ENCODE data around the gene COL15A1. TPM values are rescaled to one million over a fixed set of nuclear protein-coding genes. Genes with fewer than 3 reads are reported as not detected.
A peak's percentile ranks its signal among the peaks of the same experiment; 100 is the strongest.
"Not testable (repeated sequence)": the region's sequence is repeated elsewhere in the genome, so short reads cannot be mapped to it uniquely, and the experiment has no call there.

COL15A1 gene
- total RNA-seq, 1 experiment from 2014 or later, result 4.2 TPM

GRCh38 chr9:99079542-99079941, 135.8 kb downstream of the COL15A1 start:
- DNase-seq (ENCODE audit: low read depth), result no peak

- DNase-seq (ENCODE audit: low read depth), result no peak
These were observed 139.3 kb downstream of the COL15A1 start for GRCh38 chr9:99083051-99083450.

GRCh38 chr9:99085949-99086948, 142.5 kb downstream of the COL15A1 start:
- peak; percentile 87 for DNase-seq (ENCODE audit: low read depth)

- DNase-seq (ENCODE audit: low read depth), result no peak
These were observed 143.8 kb downstream of the COL15A1 start for GRCh38 chr9:99087462-99087861.

GRCh38 chr9:99090336-99091130, 146.8 kb downstream of the COL15A1 start:
- DNase-seq (ENCODE audit: low read depth), result peak; percentile 64

GRCh38 chr9:99092643-99093491, 149.2 kb downstream of the COL15A1 start:
- no peak for DNase-seq (ENCODE audit: low read depth)

GRCh38 chr9:99093492-99093791, 149.7 kb downstream of the COL15A1 start:
- DNase-seq (ENCODE audit: low read depth), result no peak

GRCh38 chr9:99095565-99095964, 151.9 kb downstream of the COL15A1 start:
- no peak for DNase-seq (ENCODE audit: low read depth)

GRCh38 chr9:99096409-99096808, 152.7 kb downstream of the COL15A1 start:
- DNase-seq (ENCODE audit: low read depth), result no peak

- DNase-seq (ENCODE audit: low read depth), result not testable (repeated sequence)
These were observed 156.3 kb downstream of the COL15A1 start for GRCh38 chr9:99099806-99100585.

GRCh38 chr9:99101271-99101670, 157.6 kb downstream of the COL15A1 start:
- DNase-seq (ENCODE audit: low read depth), result no peak

- no peak for DNase-seq (ENCODE audit: low read depth)
These were observed 158.1 kb downstream of the COL15A1 start for GRCh38 chr9:99101812-99102211.

- no peak for DNase-seq (ENCODE audit: low read depth)
These were observed 159.6 kb downstream of the COL15A1 start for GRCh38 chr9:99103054-99103895.

GRCh38 chr9:99103901-99104458, 160.3 kb downstream of the COL15A1 start:
- peak; percentile 38 for DNase-seq (ENCODE audit: low read depth)

GRCh38 chr9:99104459-99105151, 160.9 kb downstream of the COL15A1 start, which contains the start of gene TGFBR1:
Gene TGFBR1, plus strand, starts transcription at chr9:99105113. Its CDS starts 93 bp downstream, at chr9:99105206.
- peak; percentile 92 for DNase-seq (ENCODE audit: low read depth)

- peak; percentile 80 for DNase-seq (ENCODE audit: low read depth)
These were observed 161.7 kb downstream of the COL15A1 start for GRCh38 chr9:99105152-99106043.

GRCh38 chr9:99106044-99106375, 162.3 kb downstream of the COL15A1 start:
- no peak for DNase-seq (ENCODE audit: low read depth)

- DNase-seq (ENCODE audit: low read depth), result no peak
These were observed 163.7 kb downstream of the COL15A1 start for GRCh38 chr9:99107421-99107820.
